Neural cell (in vitro differentiated cells): ENCODE results near the gene CNTFR. TPM values are rescaled to one million over a fixed set of nuclear protein-coding genes. Genes with fewer than 3 reads are reported as not detected.

Source experiments
- H2AFZ ChIP-seq: fragments of 200-600, 300-800 bp; sonication (generic), shearing (Covaris generic); 2 replicates; pipeline ENCODE4 v1.6.0; 2014; ENCODE audit warnings: low read depth, mild to moderate bottlenecking, antibody characterized with exemption, low read length, moderate library complexity
- H3F3A ChIP-seq: fragments of 200-600 bp; shearing (Covaris generic); 2 replicates; pipeline ENCODE4 v1.6.1; 2016; ENCODE audit warnings: mild to moderate bottlenecking, moderate library complexity, mixed read lengths, antibody characterized with exemption, low read length; ENCODE audit not compliant: insufficient read depth, poor library complexity, severe bottlenecking
- H3K27ac ChIP-seq: fragments of 200-600, 300-800 bp; sonication (generic), shearing (Covaris generic); 2 replicates; pipeline ENCODE4 v1.5.1; 2014; ENCODE audit warnings: mild to moderate bottlenecking, low read length, moderate library complexity
- H3K27me3 ChIP-seq: fragments of 300-800, 200-600 bp; sonication (generic), shearing (Covaris generic); 2 replicates; pipeline ENCODE4 v1.6.0; 2014; ENCODE audit warnings: mild to moderate bottlenecking, low read depth, low read length, moderate library complexity; ENCODE audit not compliant: insufficient read depth
- H3K36me3 ChIP-seq: fragments of 300-800, 200-600 bp; sonication (generic), shearing (Covaris generic); 2 replicates; pipeline ENCODE4 v1.5.1; 2014; ENCODE audit warnings: mild to moderate bottlenecking, antibody characterized with exemption, low read length, moderate library complexity; ENCODE audit not compliant: insufficient read depth
- H3K4me2 ChIP-seq: fragments of 300-800, 200-600 bp; sonication (generic), shearing (Covaris generic); 2 replicates; pipeline ENCODE4 v1.6.0; 2014; ENCODE audit warnings: mild to moderate bottlenecking, low read length
- H3K4me3 ChIP-seq: fragments of 300-800, 200-600 bp; sonication (generic), shearing (Covaris generic); 2 replicates; pipeline ENCODE4 v1.5.1; 2014; ENCODE audit warnings: mild to moderate bottlenecking, low read length, moderate library complexity
- H3K79me2 ChIP-seq: fragments of 200-600 bp; shearing (Covaris generic); replicated peaks from 2 replicates; pipeline ENCODE4 v1.6.0; 2014; ENCODE audit warnings: mild to moderate bottlenecking, low read length, moderate library complexity; ENCODE audit not compliant: insufficient read depth
- H3K9ac ChIP-seq: fragments of 300-800, 200-600 bp; sonication (generic), shearing (Covaris generic); 2 replicates; pipeline ENCODE4 v1.6.1; 2016; ENCODE audit warnings: mild to moderate bottlenecking, low read length, mixed read lengths
- H3K9me2 ChIP-seq: fragments of 200-600 bp; shearing (Covaris generic); 2 replicates; pipeline ENCODE4 v1.6.1; 2016; ENCODE audit warnings: mild to moderate bottlenecking, low read length, mixed read lengths; ENCODE audit not compliant: insufficient read depth
- H3K9me3 ChIP-seq: fragments of 200-600, 300-800 bp; sonication (generic), shearing (Covaris generic); 2 replicates; pipeline ENCODE4 v1.6.1; 2016; ENCODE audit warnings: mild to moderate bottlenecking, mixed run types, low read length, moderate library complexity, mixed read lengths
- H4K20me1 ChIP-seq: fragments of 200-600 bp; shearing (Covaris generic); 2 replicates; pipeline ENCODE4 v1.6.1; 2016; ENCODE audit warnings: mild to moderate bottlenecking, mixed run types; ENCODE audit not compliant: insufficient read depth
- EP300 ChIP-seq: fragments of 450-650 bp; conservative IDR thresholded peaks from 2 replicates; pipeline ENCODE4 v1.6.1; 2014; ENCODE audit warnings: antibody characterized with exemption, mild to moderate bottlenecking, moderate library complexity; ENCODE audit not compliant: poor library complexity, severe bottlenecking
- EZH2 ChIP-seq: fragments of 200-600, 300-800 bp; shearing (Covaris generic), sonication (generic); IDR thresholded peaks from 2 replicates; pipeline ENCODE4 v1.6.1; 2014; ENCODE audit warnings: antibody characterized with exemption, low read length, borderline replicate concordance, mild to moderate bottlenecking; ENCODE audit not compliant: insufficient read depth, poor library complexity, severe bottlenecking
- MXI1 ChIP-seq: fragments of 450-650 bp; conservative IDR thresholded peaks from 2 replicates; pipeline ENCODE4 v1.6.1; 2014; ENCODE audit warnings: antibody characterized with exemption, mild to moderate bottlenecking; ENCODE audit not compliant: poor library complexity, severe bottlenecking
- POLR2AphosphoS5 ChIP-seq: IDR thresholded peaks from 2 replicates; pipeline ENCODE4 v1.6.1; 2012
- RAD21 ChIP-seq: fragments of 450-650 bp; conservative IDR thresholded peaks from 2 replicates; pipeline ENCODE4 v1.6.1; 2014; ENCODE audit warnings: antibody characterized with exemption, mild to moderate bottlenecking, moderate library complexity
- polyA plus RNA-seq: library from polyadenylated mRNA; depleted of rRNA; stranded (reverse); fragments of >200 nt; gene quantifications from 2 replicates; pipeline ENCODE4 v1.2.3, GENCODE V29; 2014

Gene CNTFR
- polyA plus RNA-seq, 1 donor from 2014 or later = 19.0 TPM

- H3K9ac ChIP-seq = peak overlapping the region; percentile 58
- no peaks in the 10 kb centered on the region for H3K9me2 ChIP-seq
- H3F3A ChIP-seq = peaks cover 5% of the 10 kb centered on the region
- H3K27me3 ChIP-seq = no peaks in the 10 kb centered on the region
- H3K27ac ChIP-seq = peak overlapping the region; percentile 56
- no peak overlapping the region for H2AFZ ChIP-seq
- H4K20me1 ChIP-seq = peaks cover 3% of the 10 kb centered on the region
- H3K36me3 ChIP-seq = no peaks in the 10 kb centered on the region
- H3K79me2 ChIP-seq = peaks cover 20% of the 10 kb centered on the region
- peak; percentile 20 for TF ChIP-seq POLR2AphosphoS5
- TF ChIP-seq EZH2 = no peak
- H3K9me3 ChIP-seq = no peaks in the 10 kb centered on the region
- H3K4me2 ChIP-seq = peak overlapping the region; percentile 71
- H3K4me3 ChIP-seq = peak overlapping the region; percentile 59
These were observed 10.3 kb downstream of the CNTFR start for GRCh38 chr9:34579104-34579807.

GRCh38 chr9:34578241-34579103 lies 11.1 kb downstream of the CNTFR start:
- H3F3A ChIP-seq = peaks cover 5% of the 10 kb centered on the region
- peaks cover 21% of the 10 kb centered on the region for H3K79me2 ChIP-seq
- H3K27me3 ChIP-seq = no peaks in the 10 kb centered on the region
- peak overlapping the region; percentile 53 for H3K4me2 ChIP-seq
- peaks cover 3% of the 10 kb centered on the region for H4K20me1 ChIP-seq
- H3K9me2 ChIP-seq = no peaks in the 10 kb centered on the region
- no peaks in the 10 kb centered on the region for H3K9me3 ChIP-seq
- H2AFZ ChIP-seq = no peak overlapping the region
- H3K4me3 ChIP-seq = peak overlapping the region; percentile 59
- peak overlapping the region; percentile 56 for H3K27ac ChIP-seq
- TF ChIP-seq POLR2AphosphoS5 (peak; percentile 68), MXI1 (no peak), RAD21 (no peak)
- H3K9ac ChIP-seq = peak overlapping the region; percentile 58
- H3K36me3 ChIP-seq = no peaks in the 10 kb centered on the region

GRCh38 chr9:34577400-34578240 lies 11.9 kb downstream of the CNTFR start:
- H3F3A ChIP-seq = peaks cover 5% of the 10 kb centered on the region
- peaks cover 3% of the 10 kb centered on the region for H4K20me1 ChIP-seq
- TF ChIP-seq MXI1 = no peak
- TF ChIP-seq EP300 = no peak
- TF ChIP-seq POLR2AphosphoS5 = no peak
- peaks cover 18% of the 10 kb centered on the region for H3K79me2 ChIP-seq
- no peaks in the 10 kb centered on the region for H3K9me2 ChIP-seq
- H3K36me3 ChIP-seq = no peaks in the 10 kb centered on the region
- H3K27ac ChIP-seq = peak overlapping the region; percentile 57
- H3K9me3 ChIP-seq = no peaks in the 10 kb centered on the region
- peak overlapping the region; percentile 59 for H3K4me3 ChIP-seq
- H3K4me2 ChIP-seq = no peak overlapping the region
- no peaks in the 10 kb centered on the region for H3K27me3 ChIP-seq
- peak overlapping the region; percentile 58 for H3K9ac ChIP-seq
- H2AFZ ChIP-seq = no peak overlapping the region
